ENCODE measurements around the gene SHISA6.

Gene SHISA6

DNA sequence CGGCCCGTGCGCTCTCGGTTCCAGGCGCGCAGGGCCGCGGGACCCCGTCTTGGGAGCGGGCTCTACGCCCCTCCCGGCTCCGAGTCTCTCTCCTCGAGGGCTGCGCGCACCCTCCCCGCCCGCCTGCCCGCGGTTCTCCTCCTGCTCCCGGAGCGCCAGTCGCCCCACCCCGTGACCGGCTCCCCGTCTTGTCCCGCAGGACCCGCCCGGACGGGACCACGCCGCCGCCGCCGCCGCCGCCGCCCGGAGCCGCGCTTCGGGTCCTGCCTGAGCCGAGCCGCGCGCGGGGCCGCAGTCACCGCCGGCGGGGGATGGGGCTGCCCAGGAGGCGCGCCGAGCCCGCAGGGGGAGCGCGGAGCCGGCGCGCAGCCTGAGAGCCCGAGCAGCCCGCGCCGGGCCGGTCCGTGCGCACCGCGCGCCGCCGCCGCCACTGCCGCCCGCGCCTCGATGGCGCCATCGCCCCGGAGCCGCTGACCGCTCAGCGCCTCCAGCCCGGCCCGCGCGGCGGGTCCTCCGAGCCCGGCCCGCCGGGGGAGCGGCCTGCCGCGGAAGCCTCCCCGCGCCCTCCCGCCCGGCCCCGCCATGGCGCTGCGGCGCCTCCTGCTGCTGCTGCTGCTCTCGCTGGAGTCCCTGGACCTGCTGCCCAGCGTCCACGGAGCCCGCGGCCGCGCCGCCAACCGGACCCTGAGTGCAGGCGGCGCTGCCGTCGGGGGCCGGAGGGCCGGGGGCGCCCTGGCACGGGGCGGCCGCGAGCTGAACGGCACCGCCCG, at the start of gene SHISA6:
Gene SHISA6 (plus strand): TSS at position 373 of the 770 bp plus-strand sequence.
- no peak for DNase-seq

DNA sequence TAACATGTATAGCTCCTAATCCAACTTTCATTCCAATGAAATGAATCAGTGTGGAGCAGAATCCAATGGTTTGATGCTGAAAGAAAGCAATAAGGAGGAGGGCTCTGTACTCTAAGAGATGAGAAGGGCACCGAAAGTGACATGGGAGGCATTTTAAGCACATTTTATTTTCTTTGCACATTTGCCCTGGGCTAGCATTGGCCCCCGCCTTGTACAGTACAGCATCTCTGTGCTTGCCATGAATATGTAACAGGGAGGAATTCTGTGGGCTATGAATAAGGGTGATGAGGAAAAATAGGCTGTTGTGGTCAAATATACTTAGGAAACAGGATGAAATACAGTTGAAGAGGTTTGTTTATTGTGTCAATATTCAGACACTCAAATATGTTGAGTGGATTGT, 45.2 kb upstream of the SHISA6 start:
- no peak for DNase-seq

DNA sequence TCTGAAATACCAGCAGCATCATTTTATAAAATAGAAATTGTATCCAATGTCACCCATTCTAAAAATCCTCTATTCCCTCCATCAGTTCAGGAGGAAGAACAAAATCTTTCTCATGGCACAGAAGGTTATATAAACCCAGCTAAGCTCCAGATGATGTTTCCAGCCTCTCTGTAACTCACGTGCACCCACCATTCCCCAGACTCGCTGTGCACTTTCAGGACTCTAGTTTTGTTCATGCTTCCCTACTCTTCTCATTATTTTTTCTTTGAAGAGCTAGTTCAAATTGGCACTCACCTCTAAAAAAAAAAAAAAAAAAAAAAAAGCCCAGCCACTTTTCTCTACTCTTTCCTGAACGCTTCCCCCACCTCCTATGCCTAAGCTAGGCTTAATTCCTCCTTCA, 36.0 kb upstream of the SHISA6 start:
- no peak for DNase-seq

DNA sequence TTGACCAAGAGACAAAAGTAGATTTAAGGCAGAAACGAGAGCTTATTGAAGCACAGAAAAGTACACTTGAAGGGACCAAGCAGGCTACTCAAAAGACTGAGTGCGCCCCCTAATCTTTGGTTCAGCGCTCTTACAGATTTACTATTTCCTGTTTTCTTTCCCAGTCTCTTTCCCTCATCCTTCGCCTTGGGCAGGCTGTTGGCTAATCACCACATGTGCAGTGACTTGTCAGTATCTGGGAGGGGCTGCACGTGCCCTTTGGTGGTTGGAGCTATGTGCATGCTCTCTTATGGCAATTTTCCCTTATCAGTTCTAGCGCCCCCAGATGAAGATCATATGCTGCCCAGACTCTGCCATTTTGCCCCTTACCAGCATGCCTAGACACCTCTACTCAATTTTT, 35.4 kb upstream of the SHISA6 start:
- DNase-seq = no peak

DNA sequence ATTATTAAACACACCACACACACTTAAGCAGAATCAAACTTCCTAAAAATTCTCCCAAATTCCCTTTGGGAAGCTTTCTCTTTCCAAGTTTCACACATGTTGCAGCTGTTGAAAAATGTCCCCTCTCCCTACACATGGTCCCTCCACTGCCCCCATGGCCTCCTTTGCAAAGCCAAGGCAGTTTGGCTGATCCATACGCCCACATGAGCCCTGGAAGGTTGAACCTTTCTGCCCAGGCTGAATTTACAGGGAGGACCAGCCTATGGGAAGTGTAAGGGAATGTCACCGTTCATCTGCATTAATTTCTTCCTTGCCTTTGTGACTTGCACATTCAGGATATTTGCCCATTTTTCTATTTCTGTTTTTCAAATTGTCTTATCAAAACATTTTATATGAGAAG, 31.1 kb upstream of the SHISA6 start:
- no peak for DNase-seq

DNA sequence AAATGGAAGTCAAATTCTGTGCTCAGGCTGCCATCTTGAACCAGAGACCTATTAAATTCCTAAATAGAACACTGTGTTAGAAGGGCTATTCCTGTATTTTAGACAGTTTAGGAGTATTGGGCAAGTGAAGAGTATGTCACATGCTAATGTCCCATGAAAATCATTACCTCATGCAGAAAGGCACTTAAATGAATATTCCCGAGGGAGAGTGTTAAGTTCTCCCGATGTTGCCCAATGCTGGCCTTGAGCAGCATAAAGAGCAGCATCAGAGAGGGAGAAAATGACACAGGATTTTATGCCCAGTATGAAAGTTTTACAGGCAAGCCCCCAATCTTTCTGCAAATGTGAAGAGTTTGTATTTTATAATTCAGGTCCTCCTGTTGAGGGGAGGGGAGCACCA, 28.2 kb upstream of the SHISA6 start:
- no peak for DNase-seq

DNA sequence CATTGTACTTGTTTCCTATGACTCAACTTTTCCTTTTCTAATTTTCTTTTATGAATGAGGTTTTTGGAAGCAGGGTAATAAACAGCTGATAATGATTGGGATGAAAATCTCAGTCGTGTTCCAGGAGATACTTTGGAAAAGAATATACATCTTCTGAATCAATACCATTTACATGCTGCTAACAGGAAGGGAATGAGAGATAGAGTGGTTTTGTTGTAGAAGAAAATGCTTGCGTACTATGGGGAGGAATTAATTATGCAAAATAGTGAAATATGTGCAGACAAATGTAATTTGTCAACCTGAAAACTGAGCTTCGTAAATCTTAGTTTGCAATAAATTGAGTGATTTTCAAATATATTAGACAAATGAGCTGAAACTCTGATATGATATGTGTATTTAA, 24.0 kb upstream of the SHISA6 start:
- DNase-seq = no peak

DNA sequence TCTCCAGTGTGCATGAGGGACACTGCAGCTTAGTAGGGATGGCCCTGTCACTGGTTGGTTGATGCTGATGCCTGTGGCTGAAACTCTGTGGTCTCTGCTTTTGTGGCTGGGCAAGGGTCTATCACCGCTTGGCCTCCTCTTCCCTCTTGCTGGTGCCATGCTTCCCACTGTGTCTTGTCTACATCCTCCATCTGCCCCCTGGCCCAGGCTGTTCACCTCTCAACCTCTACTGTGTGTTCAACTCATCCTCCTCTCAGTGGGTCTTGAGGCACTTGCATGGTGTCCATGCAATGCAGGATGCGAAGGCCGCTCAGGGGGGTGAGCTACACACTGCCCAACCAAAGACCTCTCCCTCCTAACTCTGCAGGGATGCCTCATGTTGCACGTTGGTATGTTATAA, 19.8 kb upstream of the SHISA6 start:
- no peak for DNase-seq

DNA sequence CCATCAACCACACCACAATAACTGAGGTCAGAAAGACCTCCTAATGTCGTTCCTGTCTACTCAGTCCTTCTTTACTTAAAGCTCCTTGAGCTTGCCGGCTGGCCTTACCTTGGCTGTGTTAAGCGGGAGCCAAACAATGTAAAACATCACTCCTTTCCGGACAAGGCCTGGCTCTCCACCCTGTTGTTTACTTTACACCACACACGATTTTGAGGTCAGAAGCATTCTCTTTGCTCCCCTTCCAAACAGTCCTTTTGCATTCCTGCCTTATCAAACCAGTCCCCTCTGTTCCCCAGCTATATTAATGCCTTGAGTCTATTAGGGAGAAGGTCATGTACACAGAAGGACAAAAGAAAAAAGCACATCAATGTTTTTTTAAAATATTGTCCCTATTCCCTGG, 19.3 kb upstream of the SHISA6 start:
- no peak for DNase-seq

DNA sequence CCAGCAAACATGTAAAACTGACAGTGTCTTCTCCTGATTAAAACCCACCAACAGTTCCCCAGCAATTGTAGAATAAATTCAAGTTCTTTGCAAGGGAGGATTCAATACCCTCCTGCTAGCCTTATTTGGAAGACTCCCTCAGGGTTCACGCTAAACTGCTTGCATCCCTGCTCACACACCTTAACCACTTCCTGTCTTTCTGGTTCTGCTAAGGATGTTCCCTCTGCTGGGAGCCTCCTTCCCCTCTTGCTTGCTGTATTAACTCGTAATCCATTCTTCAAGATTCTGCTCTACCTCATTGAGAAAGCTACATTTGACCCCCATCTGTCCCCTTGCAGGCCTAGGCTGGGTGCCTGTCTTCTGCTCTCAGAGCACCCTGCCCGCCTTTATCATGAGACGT, 2.3 kb upstream of the SHISA6 start:
- no peak for DNase-seq

DNA sequence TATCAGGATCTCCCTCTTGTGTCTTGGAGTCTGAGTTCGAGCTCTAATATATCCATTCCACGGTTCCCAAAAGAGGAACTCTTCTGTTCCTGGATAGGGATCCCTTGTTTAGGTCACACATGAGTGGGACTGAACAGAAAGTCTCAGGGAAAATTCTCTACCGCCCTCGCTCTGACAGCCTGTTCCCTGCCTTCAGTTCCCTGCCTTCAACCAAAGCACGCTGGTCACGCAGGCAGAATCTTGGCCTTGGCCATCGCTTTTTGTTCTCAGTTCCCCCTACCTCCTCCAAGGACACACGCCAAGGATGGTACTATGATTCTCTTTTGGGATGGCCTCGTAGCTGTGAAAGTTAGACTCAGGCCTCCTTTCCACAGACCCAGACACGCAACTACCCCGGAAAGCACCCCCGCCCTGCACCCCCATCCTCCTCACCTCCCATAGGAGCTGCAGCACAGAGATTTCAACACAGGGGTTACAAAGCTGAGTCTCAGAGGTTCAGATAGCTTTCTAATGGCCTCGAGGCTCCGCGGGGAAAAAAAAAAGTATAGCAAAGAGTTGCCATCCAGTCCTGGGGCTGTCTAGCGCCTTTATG, 1.5 kb upstream of the SHISA6 start:
- DNase-seq = no peak

DNA sequence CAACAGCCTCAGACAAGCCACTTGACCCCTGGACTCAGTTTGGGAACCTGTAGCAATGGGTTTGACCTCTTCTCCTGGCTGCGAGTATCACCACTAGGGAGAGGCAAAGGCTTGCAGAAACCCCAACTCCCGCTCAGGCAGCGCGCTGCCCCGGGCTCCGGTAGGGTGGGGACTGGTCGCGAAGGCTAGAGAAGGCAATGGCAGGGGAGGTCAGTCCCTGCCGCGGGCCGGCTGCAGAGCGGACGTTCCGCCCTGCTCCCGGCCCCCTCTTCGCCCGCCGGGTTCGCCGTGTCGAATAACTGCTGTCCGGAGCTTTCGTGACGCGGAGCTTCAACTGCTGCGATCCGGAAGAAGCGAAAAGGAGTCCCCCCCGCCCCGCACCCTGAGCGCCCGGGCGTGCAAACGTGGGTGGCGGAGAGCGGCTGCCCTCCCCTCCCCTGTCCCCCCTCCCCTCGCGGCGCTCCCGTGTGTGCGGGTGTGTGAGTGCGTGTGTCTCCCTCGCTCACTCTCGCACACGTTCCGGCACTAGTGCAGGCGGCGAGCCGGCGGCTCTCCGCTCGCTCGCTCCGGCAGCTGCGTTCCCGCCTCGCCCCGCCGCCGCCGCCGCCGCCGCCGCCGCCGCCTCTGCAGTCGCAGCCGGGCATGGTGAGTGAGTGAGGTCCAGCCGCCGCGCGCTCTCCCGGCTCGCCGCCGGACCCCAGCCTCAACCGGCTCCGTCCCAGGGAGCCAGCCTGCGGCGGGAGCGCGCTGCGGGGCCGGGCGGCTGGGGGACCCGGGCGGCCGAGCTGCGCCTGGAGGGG, 772 bp upstream of the SHISA6 start:
- no peak for DNase-seq

DNA sequence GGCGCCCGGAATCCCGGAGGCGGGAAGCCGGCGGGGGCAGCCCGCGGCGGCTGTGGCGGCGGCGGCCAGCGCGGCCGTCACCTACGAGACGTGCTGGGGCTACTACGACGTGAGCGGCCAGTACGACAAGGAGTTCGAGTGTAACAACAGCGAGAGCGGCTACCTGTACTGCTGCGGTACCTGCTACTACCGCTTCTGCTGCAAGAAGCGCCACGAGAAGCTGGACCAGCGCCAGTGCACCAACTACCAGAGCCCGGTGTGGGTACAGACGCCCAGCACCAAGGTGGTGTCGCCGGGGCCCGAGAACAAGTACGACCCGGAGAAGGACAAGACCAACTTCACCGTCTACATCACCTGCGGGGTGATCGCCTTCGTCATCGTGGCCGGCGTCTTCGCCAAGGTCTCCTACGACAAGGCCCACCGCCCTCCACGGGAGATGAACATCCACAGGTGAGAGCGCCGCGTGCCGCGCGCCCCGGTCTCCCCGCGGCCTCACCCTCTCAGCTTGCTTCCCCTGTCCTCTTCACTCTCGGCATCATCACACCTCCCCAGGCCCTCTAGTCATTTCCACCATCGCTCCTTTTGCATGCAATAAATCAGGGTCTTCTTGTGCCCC, 706 bp downstream of the SHISA6 start:
- no peak for DNase-seq

DNA sequence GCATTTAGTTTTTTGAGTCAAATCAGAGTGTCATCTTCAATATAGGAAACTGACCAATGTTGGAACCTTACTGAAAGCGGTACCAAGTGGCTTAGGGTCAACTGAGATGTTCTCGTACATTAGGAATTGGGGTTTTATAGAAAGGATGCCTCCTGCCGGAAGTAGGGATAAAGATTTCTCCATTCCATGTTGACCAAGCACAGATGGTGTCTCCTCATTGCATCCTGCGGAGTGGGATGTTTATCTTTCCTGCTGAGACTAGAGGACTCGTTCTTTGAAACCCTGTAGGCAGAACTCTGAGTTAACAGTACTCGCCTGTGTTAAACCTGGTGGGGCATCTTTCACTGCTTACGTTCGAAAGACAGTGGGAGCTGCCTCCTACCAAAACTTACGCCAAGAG, 1.4 kb downstream of the SHISA6 start:
- DNase-seq = no peak

DNA sequence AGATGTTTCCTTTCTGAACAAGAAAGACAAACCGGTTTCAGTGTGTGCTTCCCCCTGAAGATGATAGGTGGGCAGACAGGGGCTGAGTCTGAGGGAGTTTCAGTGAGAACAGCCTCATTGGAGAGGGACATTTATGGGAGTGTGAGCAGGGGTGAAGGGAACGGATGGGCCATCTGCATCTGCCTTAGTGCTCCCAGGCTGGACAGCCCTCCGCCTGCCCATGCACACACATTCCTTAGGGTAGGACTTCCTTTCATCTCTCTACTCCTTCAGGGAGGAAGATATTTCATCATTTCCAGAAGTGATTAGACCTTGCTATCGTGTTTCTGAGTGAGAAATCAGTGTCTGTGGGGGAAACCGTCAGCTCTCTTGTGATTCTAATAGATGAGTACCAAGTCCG, 3.8 kb downstream of the SHISA6 start:
- no peak for DNase-seq

DNA sequence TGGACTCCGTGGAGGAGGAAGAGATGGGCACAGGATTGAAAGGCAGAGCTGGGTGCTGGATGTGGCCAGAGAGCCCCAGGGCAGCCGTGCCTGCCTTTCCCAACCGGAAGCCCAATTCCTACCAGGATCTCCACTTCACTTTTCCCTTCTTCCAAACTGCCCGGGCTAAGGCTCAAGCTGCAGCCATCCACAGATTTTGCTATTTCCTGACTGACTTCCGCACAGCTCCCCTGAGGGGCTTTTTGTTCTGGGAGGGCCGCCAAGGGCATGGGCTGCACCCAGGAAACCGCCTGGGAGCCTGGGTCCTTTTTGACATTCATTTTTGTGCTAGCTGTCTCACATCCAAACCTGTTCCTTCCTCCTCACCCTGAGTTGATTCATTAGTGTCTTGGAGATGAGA, 4.2 kb downstream of the SHISA6 start:
- no peak for DNase-seq

DNA sequence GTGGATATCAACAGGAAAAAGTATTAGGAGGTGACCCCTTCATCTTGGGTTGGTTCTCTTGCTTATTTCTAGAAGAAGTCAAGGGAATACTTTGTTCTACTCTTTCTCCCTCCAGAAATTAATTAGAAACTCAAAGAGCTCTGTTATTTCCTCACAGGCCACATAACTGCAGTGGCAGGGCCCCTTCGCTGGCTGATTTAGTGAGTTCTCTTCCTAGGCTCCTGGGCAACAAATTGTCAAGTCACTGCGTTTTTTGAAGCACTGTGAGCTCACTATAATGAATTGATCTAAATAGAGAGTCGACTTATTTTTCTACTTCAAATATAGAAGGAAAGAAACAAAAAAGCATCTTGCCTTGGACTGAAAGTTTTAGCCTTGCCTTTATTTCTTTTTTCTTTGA, 4.8 kb downstream of the SHISA6 start:
- no peak for DNase-seq

DNA sequence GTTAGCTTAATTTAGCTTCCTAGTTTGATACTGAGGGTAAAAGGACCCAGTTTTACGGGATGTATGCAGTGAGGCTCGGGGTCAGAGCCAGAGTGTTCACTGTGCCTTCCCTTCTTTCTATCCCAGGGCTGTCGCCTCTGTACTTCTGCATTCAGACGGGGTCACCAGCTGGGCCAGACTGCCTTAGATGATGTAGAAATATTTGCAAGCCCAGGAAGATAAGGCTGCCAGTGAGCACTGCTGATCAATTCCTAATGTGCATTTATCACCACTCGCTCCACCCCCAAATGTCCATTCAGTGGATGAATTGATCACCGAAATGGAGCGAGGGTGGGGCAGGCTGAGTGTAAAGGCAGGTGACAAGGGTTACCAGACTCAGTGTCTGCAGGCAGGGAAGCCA, 9.1 kb downstream of the SHISA6 start:
- DNase-seq = no peak

DNA sequence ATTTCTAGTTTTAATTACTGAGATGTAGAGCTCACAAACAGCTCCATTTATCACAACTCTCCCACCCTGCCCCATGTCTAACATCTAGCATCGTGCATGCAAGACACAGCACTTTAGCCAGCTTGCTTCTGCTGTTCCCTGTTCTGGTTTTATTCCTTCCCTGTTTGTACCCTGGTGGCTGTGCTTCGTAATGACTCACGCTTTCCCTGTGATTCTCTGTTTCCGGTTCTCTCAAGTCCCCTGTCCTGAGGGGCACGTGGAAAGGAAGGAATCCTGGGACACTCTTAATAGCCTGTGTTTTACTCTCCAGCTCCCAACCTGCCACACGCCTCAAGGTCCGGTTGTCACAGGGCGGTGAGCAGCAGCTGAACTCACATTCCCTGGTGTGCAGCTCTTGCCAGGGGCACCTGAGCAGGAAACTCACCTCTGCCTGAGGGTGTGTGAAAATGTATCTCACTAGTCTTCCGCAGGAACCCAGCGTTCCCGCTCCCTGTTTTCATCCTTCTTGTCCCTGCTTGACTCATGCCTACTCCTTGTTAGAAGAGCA, 10.6 kb downstream of the SHISA6 start:
- no peak for DNase-seq

DNA sequence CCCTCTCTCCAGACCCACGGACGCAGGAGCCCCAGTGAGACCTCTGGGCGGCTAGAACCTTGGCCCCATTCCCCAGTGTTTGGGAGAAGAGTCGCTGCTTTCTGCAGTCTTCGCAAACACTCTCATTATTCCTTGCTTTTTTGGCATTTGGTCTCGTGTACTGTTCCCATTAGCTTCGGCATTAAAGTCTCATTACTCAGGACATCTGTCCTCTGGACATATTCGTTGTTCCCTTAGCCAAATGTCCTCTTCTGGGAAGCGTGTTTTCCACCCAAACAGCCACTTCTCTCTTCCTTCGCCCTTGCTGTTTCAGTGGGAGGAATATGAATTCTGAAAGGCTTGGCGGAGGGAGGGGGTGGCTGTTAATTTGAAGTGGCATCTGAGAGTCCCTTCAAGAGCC, 11.1 kb downstream of the SHISA6 start:
- DNase-seq = no peak

DNA sequence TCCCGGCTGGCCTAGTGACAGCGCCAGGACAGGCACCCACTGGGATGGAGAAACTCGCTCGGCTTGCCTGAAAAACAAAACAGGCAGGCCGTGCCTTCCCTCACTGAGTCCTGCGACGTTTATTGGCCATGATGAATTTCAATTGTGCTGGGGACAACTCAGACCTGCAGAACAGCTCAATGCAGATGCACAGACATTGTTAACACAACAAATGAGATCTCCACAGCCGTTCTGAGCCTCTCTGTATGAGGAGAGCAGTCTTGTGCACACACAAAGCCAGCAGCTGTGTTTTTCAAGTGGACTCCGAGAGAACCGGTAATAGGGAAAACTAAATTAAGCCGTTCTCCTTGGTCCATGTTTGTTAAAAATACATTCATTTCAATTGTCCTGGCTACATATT, 15.9 kb downstream of the SHISA6 start:
- DNase-seq = no peak

DNA sequence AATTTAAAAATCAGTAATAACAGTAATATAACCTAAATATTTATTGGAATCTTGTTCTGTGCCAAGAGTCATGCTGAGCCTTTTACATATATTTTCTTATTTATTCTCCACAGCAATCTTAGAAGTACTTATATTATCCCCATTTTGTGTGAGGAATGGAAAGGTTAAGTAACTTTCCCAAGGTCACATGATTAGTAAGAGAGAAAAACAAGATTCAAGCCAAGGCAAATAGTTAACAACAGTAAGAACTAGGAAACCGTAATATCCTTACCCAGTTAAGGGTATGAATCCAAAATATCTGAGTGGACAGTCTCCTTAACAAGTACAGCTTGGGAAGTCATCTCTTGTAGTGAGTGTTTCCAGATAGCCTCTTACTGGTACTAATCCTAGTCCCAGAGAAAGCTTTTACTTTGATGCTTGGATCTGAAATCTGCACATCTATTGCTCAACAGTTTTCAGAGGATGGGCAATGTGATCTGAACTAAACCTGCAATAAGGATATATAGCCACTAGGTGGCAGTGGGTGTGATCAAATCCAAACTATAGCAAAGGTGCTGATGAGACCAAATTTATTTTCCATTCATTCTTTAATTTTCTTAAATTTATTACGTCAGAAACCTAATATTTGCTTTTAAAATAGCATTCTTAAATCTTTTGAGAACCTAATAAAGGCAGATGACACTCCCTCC, 23.3 kb downstream of the SHISA6 start:
- no peak for DNase-seq

Measured in stimulated activated naive CD4-positive, alpha-beta T cell (primary cell).